AG09319 (cell line): ENCODE results near the gene MYCT1.

Experiments
- DNase-seq: peaks from one replicate; pipeline ENCODE4 v3.0.0-alpha.2; 2010; ENCODE audit warnings: low read depth; ENCODE audit errors: extremely low read depth
- TF ChIP-seq, protein P1 (sequence below): IDR thresholded peaks from 2 replicates; pipeline ENCODE4 v1.5.1; 2011; ENCODE audit warnings: low read depth, mild to moderate bottlenecking, inconsistent platforms, low read length, moderate library complexity

MYCT1 gene

GRCh38 chr6:152697634-152698033 is at the start of gene MYCT1:
MYCT1 (plus strand) TSS chr6:152697897; CDS start chr6:152697903, 6 bp downstream.
- TF ChIP-seq, protein P1, sequence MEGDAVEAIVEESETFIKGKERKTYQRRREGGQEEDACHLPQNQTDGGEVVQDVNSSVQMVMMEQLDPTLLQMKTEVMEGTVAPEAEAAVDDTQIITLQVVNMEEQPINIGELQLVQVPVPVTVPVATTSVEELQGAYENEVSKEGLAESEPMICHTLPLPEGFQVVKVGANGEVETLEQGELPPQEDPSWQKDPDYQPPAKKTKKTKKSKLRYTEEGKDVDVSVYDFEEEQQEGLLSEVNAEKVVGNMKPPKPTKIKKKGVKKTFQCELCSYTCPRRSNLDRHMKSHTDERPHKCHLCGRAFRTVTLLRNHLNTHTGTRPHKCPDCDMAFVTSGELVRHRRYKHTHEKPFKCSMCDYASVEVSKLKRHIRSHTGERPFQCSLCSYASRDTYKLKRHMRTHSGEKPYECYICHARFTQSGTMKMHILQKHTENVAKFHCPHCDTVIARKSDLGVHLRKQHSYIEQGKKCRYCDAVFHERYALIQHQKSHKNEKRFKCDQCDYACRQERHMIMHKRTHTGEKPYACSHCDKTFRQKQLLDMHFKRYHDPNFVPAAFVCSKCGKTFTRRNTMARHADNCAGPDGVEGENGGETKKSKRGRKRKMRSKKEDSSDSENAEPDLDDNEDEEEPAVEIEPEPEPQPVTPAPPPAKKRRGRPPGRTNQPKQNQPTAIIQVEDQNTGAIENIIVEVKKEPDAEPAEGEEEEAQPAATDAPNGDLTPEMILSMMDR: no peak
- DNase-seq: no peak

GRCh38 chr6:152648105-152648504 is 49.6 kb upstream of the MYCT1 start:
- no peak for DNase-seq

GRCh38 chr6:152651986-152652385 is 45.7 kb upstream of the MYCT1 start:
- no peak for DNase-seq
- TF ChIP-seq, protein P1: no peak

More at GRCh38 chr6:152648105-152648504, 49.6 kb upstream of the MYCT1 start:
- TF ChIP-seq, protein P1: no peak

- TF ChIP-seq, protein P1: no peak
- no peak for DNase-seq
These were observed 35.9 kb upstream of the MYCT1 start for GRCh38 chr6:152661776-152662175.

GRCh38 chr6:152669895-152670294 is 27.8 kb upstream of the MYCT1 start:
- TF ChIP-seq, protein P1: peak; percentile 51
- peak; percentile 8 for DNase-seq

DNA sequence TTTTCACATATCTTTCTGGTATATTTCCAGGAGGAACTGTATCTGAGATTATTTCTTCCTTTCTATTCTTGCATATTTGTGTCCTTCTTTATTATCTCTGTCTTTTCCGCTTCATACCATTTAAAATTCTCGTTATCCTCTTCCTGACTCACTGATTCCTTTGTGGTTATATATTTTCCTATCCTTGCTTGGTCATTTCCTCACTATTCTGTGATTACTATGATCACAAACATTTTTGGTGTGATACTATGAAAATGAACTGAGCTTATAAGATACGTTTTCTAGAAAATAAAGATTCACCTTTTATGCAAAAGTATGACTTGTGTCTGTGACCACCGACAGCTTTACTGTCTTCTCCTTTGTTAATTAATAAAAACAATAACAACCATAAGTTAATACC is 26.5 kb upstream of the MYCT1 start:
- no peak for DNase-seq
- TF ChIP-seq, protein P1: no peak

GRCh38 chr6:152673236-152673635 is 24.5 kb upstream of the MYCT1 start:
- TF ChIP-seq, protein P1: no peak
- no peak for DNase-seq
